Measurements from ENCODE around the gene MDM4.

DNA sequence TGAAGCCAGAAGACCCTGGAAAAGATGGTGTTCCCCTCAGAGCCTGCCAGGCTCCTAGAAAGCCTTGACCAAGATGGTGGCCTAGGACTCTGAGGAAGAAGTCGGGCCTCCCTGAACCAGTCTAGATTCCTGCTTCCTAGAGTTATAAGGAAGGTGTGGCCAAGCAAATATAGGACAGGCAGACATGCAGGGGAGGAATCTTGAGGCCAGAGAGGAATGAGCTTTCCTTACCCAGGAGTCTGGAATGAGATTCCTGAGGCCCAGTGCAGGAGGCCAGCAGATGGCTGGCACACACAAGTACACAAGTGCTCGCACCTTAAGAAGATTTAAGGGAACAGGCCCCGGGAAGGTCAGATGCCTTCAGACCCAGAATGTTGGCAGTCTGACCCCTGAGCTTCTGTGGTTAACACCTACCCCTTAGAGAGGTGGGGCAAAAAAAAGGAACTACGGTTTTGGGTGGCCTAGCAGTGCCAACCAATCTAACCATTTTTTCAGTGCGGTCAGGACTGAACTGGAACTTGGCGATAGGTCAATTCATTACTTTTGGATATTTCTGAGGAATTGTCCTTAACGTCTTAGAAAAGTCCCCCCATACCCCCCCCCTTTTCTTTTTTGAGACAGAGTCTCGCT, 73.3 kb downstream of the MDM4 start:
- TF ChIP-seq, protein P1, sequence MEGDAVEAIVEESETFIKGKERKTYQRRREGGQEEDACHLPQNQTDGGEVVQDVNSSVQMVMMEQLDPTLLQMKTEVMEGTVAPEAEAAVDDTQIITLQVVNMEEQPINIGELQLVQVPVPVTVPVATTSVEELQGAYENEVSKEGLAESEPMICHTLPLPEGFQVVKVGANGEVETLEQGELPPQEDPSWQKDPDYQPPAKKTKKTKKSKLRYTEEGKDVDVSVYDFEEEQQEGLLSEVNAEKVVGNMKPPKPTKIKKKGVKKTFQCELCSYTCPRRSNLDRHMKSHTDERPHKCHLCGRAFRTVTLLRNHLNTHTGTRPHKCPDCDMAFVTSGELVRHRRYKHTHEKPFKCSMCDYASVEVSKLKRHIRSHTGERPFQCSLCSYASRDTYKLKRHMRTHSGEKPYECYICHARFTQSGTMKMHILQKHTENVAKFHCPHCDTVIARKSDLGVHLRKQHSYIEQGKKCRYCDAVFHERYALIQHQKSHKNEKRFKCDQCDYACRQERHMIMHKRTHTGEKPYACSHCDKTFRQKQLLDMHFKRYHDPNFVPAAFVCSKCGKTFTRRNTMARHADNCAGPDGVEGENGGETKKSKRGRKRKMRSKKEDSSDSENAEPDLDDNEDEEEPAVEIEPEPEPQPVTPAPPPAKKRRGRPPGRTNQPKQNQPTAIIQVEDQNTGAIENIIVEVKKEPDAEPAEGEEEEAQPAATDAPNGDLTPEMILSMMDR (IDR thresholded peaks at IDR 0.05): no peak
- TF ChIP-seq POLR2A (IDR thresholded peaks at IDR 0.05): no peak

All from transverse colon (tissue), 3 donors.